Measurements from ENCODE around the gene MOB1B. TPM values are rescaled to one million over a fixed set of nuclear protein-coding genes. Genes with fewer than 3 reads are reported as not detected.

MOB1B gene
- total and polyA plus RNA-seq, 10 of the 15 experiments (the other 5 are each of a cell fraction or from before 2014, with no cell fraction given): 1.9 to 11.4 (median 6.1) TPM

GRCh38 chr4:70901984-70902576, at the start of gene MOB1B (continued):
- 0 out of 3 replicates have a peak, but pooled peaks have one; percentile 12 for TF ChIP-seq POU2F2 (IDR thresholded peaks at IDR 0.05; ENCODE audit: borderline replicate concordance, low read depth, low read length)
- TF ChIP-seq YBX1 (IDR thresholded peaks at IDR 0.05): no peak
- TF ChIP-seq SUPT20H (IDR thresholded peaks at IDR 0.05; ENCODE audit: borderline replicate concordance, control insufficient read depth, low read depth, low read length): no peak

GRCh38 chr4:70855464-70855863, 46.7 kb upstream of the MOB1B start:
- Histone ChIP-seq H3K4me2 (ENCODE audit: control insufficient read depth, insufficient read depth) (no peak overlapping the region), H3K36me3 (ENCODE audit: control insufficient read depth in 2 of 2, insufficient read depth in 2 of 2, low read length in 1 of 2) (no peaks in the 10 kb centered on the region), H4K20me1 (ENCODE audit: control insufficient read depth, insufficient read depth) (no peaks in the 10 kb centered on the region), H3K27ac (ENCODE audit: control insufficient read depth, insufficient read depth) (no peak overlapping the region), H3K9me3 (replicated peaks; ENCODE audit: control insufficient read depth, insufficient read depth, low read length) (no peaks in the 10 kb centered on the region), H3K79me2 (ENCODE audit: control insufficient read depth, insufficient read depth, low read length) (no peaks in the 10 kb centered on the region), H3K4me3 (no peak overlapping the region), H3K4me1 (ENCODE audit: control insufficient read depth, insufficient read depth, low read length) (no peaks in the 10 kb centered on the region), H3K27me3 (replicated peaks in 1 of 2; ENCODE audit: control insufficient read depth in 2 of 2, insufficient read depth in 2 of 2, low read length in 1 of 2) (no peaks in the 10 kb centered on the region), H3K9ac (ENCODE audit: control insufficient read depth, insufficient read depth, low read length) (no peak overlapping the region), H2AFZ (ENCODE audit: control insufficient read depth, low read depth, low read length) (no peak overlapping the region)
- BruUV-seq (replicated peaks): no TSS peak
- in situ Hi-C loops (cut with MboI) (no loop called here), intact Hi-C loops (cut with micrococcal nuclease; ENCODE audit: unreplicated experiment) (no loop called here)
- ChIA-PET POLR2A (no interaction called here), RAD21 (ENCODE audit: unreplicated experiment) (no interaction called here), SMC1A (ENCODE audit: uncharacterized antibody, unreplicated experiment) (no interaction called here), CTCF (no interaction called here)
- WGBS (ENCODE audit: insufficient coverage, insufficient replicate concordance, low lambda C conversion rate, missing lambda C conversion rate): 94% methylated on average over 2 of the region's 2 CpGs
- TF ChIP-seq ATF3 (IDR thresholded peaks at IDR 0.05; ENCODE audit: borderline replicate concordance, extremely low read depth, low read depth, low read length): no peak
- no peak for DNase-seq (ENCODE audit: low read depth, low spot score)
- ATAC-seq: no peak
- FAIRE-seq: no peak

DNA sequence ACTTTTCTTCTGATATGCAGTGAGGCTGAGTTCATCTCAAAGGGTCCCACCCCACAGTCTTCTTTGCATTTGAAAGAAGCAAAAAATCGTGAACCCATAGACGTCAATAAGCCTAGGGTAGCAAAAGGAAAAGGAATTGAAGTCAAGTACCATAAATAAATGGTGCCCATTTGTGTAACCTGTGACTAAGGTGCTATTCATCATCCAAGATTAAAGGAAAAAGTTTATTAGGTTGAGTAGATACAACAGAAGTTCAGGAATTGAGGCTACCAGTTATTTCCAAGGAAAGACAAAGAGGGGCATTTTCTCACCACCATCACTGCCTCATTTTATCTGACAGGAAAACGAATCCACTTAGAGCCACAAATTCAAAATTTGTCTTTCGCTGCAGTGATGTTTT, 43.7 kb upstream of the MOB1B start:
- POLR2A ChIA-PET: no interaction called here

More for the DNA sequence above, 43.7 kb upstream of the MOB1B start:
- FAIRE-seq (no peak), DNase-seq (ENCODE audit: low read depth, low spot score) (no peak), ATAC-seq (no peak)
- no peak overlapping the region for H3K27ac ChIP-seq (ENCODE audit: control insufficient read depth, insufficient read depth)
- RAD21 ChIA-PET (ENCODE audit: unreplicated experiment): interaction anchor here (1.3 kb wide), 1 partner anchor 18 kb away, joined by 3 read pairs; no protein-coding TSS in a partner anchor
- H3K4me1 ChIP-seq (ENCODE audit: control insufficient read depth, insufficient read depth, low read length): 0 out of 2 replicates have a peak, but pooled peaks cover 5% of the 10 kb centered on the region
- 55% methylated on average over 4 of the region's 4 CpGs for WGBS (ENCODE audit: insufficient coverage, insufficient replicate concordance, low lambda C conversion rate, missing lambda C conversion rate)
- BruUV-seq (replicated peaks): no TSS peak
- no peak overlapping the region for H2AFZ ChIP-seq (ENCODE audit: control insufficient read depth, low read depth, low read length)
- in situ Hi-C loops (cut with MboI) (no loop called here), intact Hi-C loops (cut with micrococcal nuclease; ENCODE audit: unreplicated experiment) (no loop called here)
- H3K36me3 ChIP-seq (ENCODE audit: control insufficient read depth in 2 of 2, insufficient read depth in 2 of 2, low read length in 1 of 2): no peaks in the 10 kb centered on the region
- no peak overlapping the region for H3K4me2 ChIP-seq (ENCODE audit: control insufficient read depth, insufficient read depth)
- CTCF ChIA-PET: no interaction called here
- H3K9ac ChIP-seq (ENCODE audit: control insufficient read depth, insufficient read depth, low read length): no peak overlapping the region
- no peak overlapping the region for H3K4me3 ChIP-seq
- no peaks in the 10 kb centered on the region for H4K20me1 ChIP-seq (ENCODE audit: control insufficient read depth, insufficient read depth)
- no peaks in the 10 kb centered on the region for H3K79me2 ChIP-seq (ENCODE audit: control insufficient read depth, insufficient read depth, low read length)
- TF ChIP-seq MTA2 (IDR thresholded peaks at IDR 0.05; ENCODE audit: low read depth) (no peak), IRF5 (IDR thresholded peaks at IDR 0.05; ENCODE audit: borderline replicate concordance) (no peak)
- H3K9me3 ChIP-seq (replicated peaks; ENCODE audit: control insufficient read depth, insufficient read depth, low read length): no peaks in the 10 kb centered on the region
- no peaks in the 10 kb centered on the region for H3K27me3 ChIP-seq (replicated peaks in 1 of 2; ENCODE audit: control insufficient read depth in 2 of 2, insufficient read depth in 2 of 2, low read length in 1 of 2)
- SMC1A ChIA-PET (ENCODE audit: uncharacterized antibody, unreplicated experiment): interaction anchor here (1.1 kb wide), 1 partner anchor 20 kb away, joined by 3 read pairs; no protein-coding TSS in a partner anchor
